Heart right ventricle (tissue), 16 donors: ENCODE measurements around the gene SESTD1. TPM values are rescaled to one million over a fixed set of nuclear protein-coding genes. Genes with fewer than 3 reads are reported as not detected.

Experiments used
- ATAC-seq, 8 donors: fragments of 200-7000 bp; cut with Tn5 transposase; one replicate each; pipeline ENCODE4 v1.9.1; 2020; ENCODE audit warnings: mild to moderate bottlenecking in 8 of 8, moderate library complexity in 8 of 8, moderate number of reproducible peaks in 1 of 8
- DNase-seq, 2 donors: peaks; one replicate each; pipeline ENCODE4 v3.0.0-alpha.2; 2020
- H3K27ac ChIP-seq, 10 donors: fragments of 200-600 bp; sonication (generic) in 2 of 10; one replicate each; pipeline versions ENCODE4 v1.5.0 to v1.8.0; 2020 to 2022; ENCODE audit warnings: mild to moderate bottlenecking in 3 of 10
- H3K27me3 ChIP-seq, 7 donors: fragments of 200-600 bp; one replicate each; pipeline ENCODE4 v1.8.0; 2021 to 2022; ENCODE audit warnings: mild to moderate bottlenecking in 2 of 7
- H3K36me3 ChIP-seq, 9 donors: fragments of 200-600 bp; sonication (generic) in 1 of 9; one replicate each; pipeline versions ENCODE4 v1.5.0 to v1.8.0; 2020 to 2022; ENCODE audit warnings: mild to moderate bottlenecking in 2 of 9
- H3K4me1 ChIP-seq, 9 donors: fragments of 200-600 bp; sonication (generic) in 1 of 9; one replicate each; pipeline versions ENCODE4 v1.5.0 to v1.8.0; 2020 to 2022; ENCODE audit warnings: mild to moderate bottlenecking in 4 of 9
- H3K4me3 ChIP-seq, 10 donors: fragments of 200-600 bp; sonication (generic) in 2 of 10; one replicate each; pipeline versions ENCODE4 v1.5.0 to v1.8.0; 2020 to 2022; ENCODE audit warnings: mild to moderate bottlenecking in 7 of 10, moderate library complexity in 2 of 10
- H3K9me3 ChIP-seq, 11 donors: fragments of 200-600 bp in 10 of 11; sonication (generic) in 2 of 11; one replicate each; pipeline versions ENCODE4 v1.5.0 to v1.8.0; 2013 to 2022; ENCODE audit warnings: mild to moderate bottlenecking in 2 of 11, control low read depth in 1 of 11, moderate library complexity in 1 of 11
- WGBS, 2 donors: extraction: QIAGEN DNeasy Blood & Tissue Kit; methylation state at CpG; one replicate each; pipeline ENCODE4 v1.1.7; 2013; ENCODE audit warnings: inconsistent platforms in 1 of 2; 5-methylcytosine and 5-hydroxymethylcytosine counted together
- intact Hi-C, 10 donors: fragments of 100-400 bp; cut with DNase I; formaldehyde crosslinking; loops; one replicate each; pipeline versions ENCODE4 v1.11.1 to v1.14.2; 2022
- polyA plus RNA-seq, 2 donors: library from polyadenylated mRNA; stranded (reverse); fragments of 200-250 nt; gene quantifications; one replicate each; pipeline ENCODE4 v1.2.3, GENCODE V29; 2013
- total RNA-seq, 10 donors: library from RNA; stranded (reverse); fragmentation: NEBNext Ultra II Directional in 3 of 10; extraction: Animal tissue kit (Norgen Biotek cat#: 25700) in 3 of 10; gene quantifications; one replicate each; pipeline versions ENCODE4 v1.2.1 to v1.2.4, GENCODE V29; 2021 to 2023
- TF ChIP-seq, protein P1 (sequence below), 9 donors: fragments of 200-600 bp; sonication (generic) in 2 of 9; IDR thresholded peaks; one replicate each; pipeline versions ENCODE4 v1.5.0 to v1.8.0; 2021 to 2022; ENCODE audit warnings: antibody characterized with exemption in 9 of 9, mild to moderate bottlenecking in 5 of 9, moderate library complexity in 1 of 9
- donor health status: Arrhythmogenic right ventricular cardiomyopathy.
- donor health status: ischemic (EF 13 %, LVEDD 7.1; RV severe dilation, severe dysfunction).
- donor health status: healthy with polysubstance abuse.
- donor health status: DM: no; HTN: yes; CAD: no.
- donor health status: DM: no; HTN: no; CAD: no.
- donor health status: ischemic (EF 25% LVEDD 6.9; RV normal size, moderate dysfunction).
- donor health status: ischemic (EF 25% LVEDD 5.7; RV mildly dilated, moderate dysfunction).
- donor health status: healthy.
- donor health status: DM: yes; HTN: yes; CAD: no.
- donor health status: Ischemic cardiomyopathy.
- donor health status: ischemic (EF 35%, LVEDD 5.7; RV mildly dilated, moderate dysfunction).
- donor health status: nonischemic (EF 11% LVEDD 7.7; RV severe dilation, severe dysfunction).
- donor health status: DM: yes; HTN: yes; CAD: no.
- donor health status: PGD.
- donor health status: ischemic (EF 29% LVEDD 5.4; RV normal size, mild dysfunction).
- donor health status: nonischemic (EF 23%, LVEDD 6.1; RV moderate dilation, normal function).

The SESTD1 gene
- total and polyA plus RNA-seq, 12 donors = 6.0 to 41.7 (median 33.5) TPM

DNA sequence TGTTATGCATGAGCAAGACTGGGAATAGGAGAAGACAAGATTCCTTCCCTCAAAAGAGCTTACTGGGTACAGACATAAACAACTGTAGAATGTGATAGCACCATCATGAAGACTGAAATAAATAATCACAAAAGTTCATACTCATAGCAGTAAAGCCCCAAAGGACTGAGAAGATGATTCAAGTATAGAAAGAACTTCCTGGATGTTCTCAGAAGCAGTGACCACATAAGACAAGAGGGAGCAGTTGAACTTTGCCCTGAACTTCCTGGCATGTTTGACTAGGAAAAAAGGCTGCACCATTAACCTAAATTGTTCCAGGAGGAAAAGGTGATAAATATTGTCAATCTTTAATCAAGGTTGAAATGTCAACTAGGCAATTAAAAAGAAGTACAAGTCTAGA lies 156.9 kb downstream of the SESTD1 start:
- H3K27ac ChIP-seq = peak overlapping the region in 1 of 10 donors; percentile 57
- H3K27me3 ChIP-seq = no peaks in the 10 kb centered on the region
- H3K4me3 ChIP-seq = no peak overlapping the region
- intact Hi-C loops = loop anchor here in 1 of 10 donors (10.0 kb wide), 1 partner anchor 173 kb away; no protein-coding TSS in a partner anchor
- H3K36me3 ChIP-seq = peaks cover 0 to 57% (median 22%) of the 10 kb centered on the region in 9 donors
- ATAC-seq (peak in 1 of 8 donors; percentile 39), DNase-seq (no peak)
- TF ChIP-seq, protein P1, sequence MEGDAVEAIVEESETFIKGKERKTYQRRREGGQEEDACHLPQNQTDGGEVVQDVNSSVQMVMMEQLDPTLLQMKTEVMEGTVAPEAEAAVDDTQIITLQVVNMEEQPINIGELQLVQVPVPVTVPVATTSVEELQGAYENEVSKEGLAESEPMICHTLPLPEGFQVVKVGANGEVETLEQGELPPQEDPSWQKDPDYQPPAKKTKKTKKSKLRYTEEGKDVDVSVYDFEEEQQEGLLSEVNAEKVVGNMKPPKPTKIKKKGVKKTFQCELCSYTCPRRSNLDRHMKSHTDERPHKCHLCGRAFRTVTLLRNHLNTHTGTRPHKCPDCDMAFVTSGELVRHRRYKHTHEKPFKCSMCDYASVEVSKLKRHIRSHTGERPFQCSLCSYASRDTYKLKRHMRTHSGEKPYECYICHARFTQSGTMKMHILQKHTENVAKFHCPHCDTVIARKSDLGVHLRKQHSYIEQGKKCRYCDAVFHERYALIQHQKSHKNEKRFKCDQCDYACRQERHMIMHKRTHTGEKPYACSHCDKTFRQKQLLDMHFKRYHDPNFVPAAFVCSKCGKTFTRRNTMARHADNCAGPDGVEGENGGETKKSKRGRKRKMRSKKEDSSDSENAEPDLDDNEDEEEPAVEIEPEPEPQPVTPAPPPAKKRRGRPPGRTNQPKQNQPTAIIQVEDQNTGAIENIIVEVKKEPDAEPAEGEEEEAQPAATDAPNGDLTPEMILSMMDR (IDR thresholded peaks at IDR 0.05) = no peak
- peaks cover 0 to 31% (median 15%) of the 10 kb centered on the region in 9 donors for H3K4me1 ChIP-seq
- H3K9me3 ChIP-seq = no peaks in the 10 kb centered on the region

- Histone ChIP-seq H3K27ac (peak overlapping the region in 2 of 10 donors; percentile 13 to 57), H3K4me1 (peaks cover 0 to 31% (median 15%) of the 10 kb centered on the region in 9 donors), H3K4me3 (no peak overlapping the region), H3K36me3 (peaks cover 0 to 48% (median 14%) of the 10 kb centered on the region in 9 donors), H3K27me3 (no peaks in the 10 kb centered on the region), H3K9me3 (no peaks in the 10 kb centered on the region)
- intact Hi-C loops = loop anchor here in 1 of 10 donors (10.0 kb wide), 1 partner anchor 172 kb away; no protein-coding TSS in a partner anchor
- DNase-seq (peak in 1 of 2 donors; percentile 49), ATAC-seq (peak; percentile 28 to 92 (median 88))
- TF ChIP-seq, protein P1 (IDR thresholded peaks at IDR 0.05) = no peak
- WGBS, 2 donors = 47 to 56% methylated on average over 3 of the region's 3 CpGs
Measured at GRCh38 chr2:179106676-179107428, 157.8 kb downstream of the SESTD1 start.

GRCh38 chr2:179106342-179106675 lies 158.3 kb downstream of the SESTD1 start:
- ATAC-seq = peak in 3 of 8 donors; percentile 18 to 48 (median 31)
- Histone ChIP-seq H3K4me3 (no peak overlapping the region), H3K27ac (peak overlapping the region in 1 of 10 donors; percentile 13), H3K9me3 (no peaks in the 10 kb centered on the region), H3K36me3 (peaks cover 0 to 43% (median 12%) of the 10 kb centered on the region in 9 donors), H3K4me1 (peaks cover 0 to 31% (median 15%) of the 10 kb centered on the region in 9 donors), H3K27me3 (no peaks in the 10 kb centered on the region)
- TF ChIP-seq, protein P1 (IDR thresholded peaks at IDR 0.05) = no peak
- no peak for DNase-seq
- intact Hi-C loops = loop anchor here in 1 of 10 donors (10.0 kb wide), 1 partner anchor 172 kb away; no protein-coding TSS in a partner anchor
- WGBS, 2 donors = 62 to 77% methylated on average over 4 of the region's 4 CpGs

DNA sequence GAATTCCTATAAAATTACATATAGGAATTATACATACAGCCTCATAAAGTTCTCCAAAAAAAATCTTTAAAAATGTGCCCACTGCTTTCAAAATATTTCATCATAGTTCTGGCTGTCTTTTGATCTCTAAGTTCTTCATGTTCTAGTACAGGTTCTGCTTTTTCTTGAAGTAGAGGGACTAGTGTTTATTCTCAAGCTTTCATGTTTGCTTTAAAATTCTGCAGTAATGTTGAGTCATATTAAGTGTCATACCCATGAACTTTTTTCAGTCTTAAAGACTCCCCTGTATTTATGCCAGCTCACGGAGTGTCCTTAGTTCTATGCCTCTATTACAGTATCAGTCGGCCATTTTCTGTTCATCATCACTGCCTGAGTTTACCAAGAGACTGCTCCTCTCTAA lies 159.9 kb downstream of the SESTD1 start:
- 91 to 95% methylated on average over 2 of the region's 2 CpGs for WGBS, 2 donors
- intact Hi-C loops = loop anchor here in 1 of 10 donors (10.0 kb wide), 1 partner anchor 170 kb away; no protein-coding TSS in a partner anchor
- Histone ChIP-seq H3K36me3 (peaks cover 0 to 27% (median 12%) of the 10 kb centered on the region in 9 donors), H3K27me3 (no peaks in the 10 kb centered on the region), H3K27ac (no peak overlapping the region), H3K4me3 (no peak overlapping the region), H3K9me3 (peaks cover 0 to 3% (median 0%) of the 10 kb centered on the region in 11 donors), H3K4me1 (peaks cover 0 to 31% (median 15%) of the 10 kb centered on the region in 9 donors)
- DNase-seq (no peak), ATAC-seq (peak in 2 of 8 donors; percentile 33 to 61)
- TF ChIP-seq, protein P1 (IDR thresholded peaks at IDR 0.05) = no peak
